Sigmoid colon (tissue), 4 donors: ENCODE measurements around the gene GADL1.

Experiments
- CTCF ChIP-seq, 4 experiments: fragments of 450-650 bp in 3 of 4; fragments of 200-600 bp in 1 of 4; IDR thresholded peaks; one replicate each; pipeline ENCODE4 v1.5.1; 2016 to 2019; ENCODE audit warnings: antibody characterized with exemption in 4 of 4, mild to moderate bottlenecking in 3 of 4, moderate library complexity in 2 of 4
- EP300 ChIP-seq, 4 donors: sonication (generic); formaldehyde crosslinking; IDR thresholded peaks; one replicate each; pipeline ENCODE4 v1.6.1; 2017; ENCODE audit warnings: antibody characterized with exemption in 4 of 4
- POLR2A ChIP-seq, 2 donors: fragments of 450-650 bp; IDR thresholded peaks; one replicate each; pipeline ENCODE4 v1.6.1; 2016; ENCODE audit warnings: antibody characterized with exemption in 2 of 2, mild to moderate bottlenecking in 2 of 2, moderate library complexity in 2 of 2
- POLR2AphosphoS5 ChIP-seq, 4 donors: sonication (generic); formaldehyde crosslinking; IDR thresholded peaks; one replicate each; pipeline ENCODE4 v1.6.1; 2017; ENCODE audit warnings: antibody characterized with exemption in 4 of 4

GRCh38 chr3:30754426-30754825 is 140.0 kb downstream of the GADL1 start:
- TF ChIP-seq POLR2A (IDR thresholded peaks at IDR 0.05), result no peak
- no peak for TF ChIP-seq CTCF (IDR thresholded peaks at IDR 0.05)
- TF ChIP-seq EP300 (IDR thresholded peaks at IDR 0.05), result no peak
- TF ChIP-seq POLR2AphosphoS5 (IDR thresholded peaks at IDR 0.05), result peak in 1 of 4 donors; percentile 8
